PC-9 (cell line): ENCODE results near the gene ERN1. TPM values are rescaled to one million over a fixed set of nuclear protein-coding genes. Genes with fewer than 3 reads are reported as not detected.

Experiments used
- BruUV-seq: library from RNA; stranded (reverse); fragments of 400-500 nt; replicated peaks from 2 replicates; lab custom pipeline; 2021; lab: Mats Ljungman, UMichigan
- CTCF ChIA-PET: fragments of 300-600 bp; sonication (Branson Sonifier 250); formaldehyde crosslinking; loops from one replicate; lab custom pipeline; 2022; ENCODE audit warnings: antibody characterized with exemption; lab: Charles Lee
- POLR2A ChIA-PET: fragments of 300-600 bp; sonication (Branson Sonifier 250); formaldehyde crosslinking; loops from one replicate; lab custom pipeline; 2022; ENCODE audit warnings: antibody characterized with exemption; ENCODE audit not compliant: unreplicated experiment; lab: Charles Lee
- DNase-seq, 2 experiments: peaks; one replicate each; pipeline versions ENCODE4 v3.0.0 to v3.0.0-alpha.2; 2015 to 2022; ENCODE audit warnings: mixed read lengths in 1 of 2
- H2AFZ ChIP-seq: fragments of 200-600 bp; sonication (generic); 2 replicates; pipeline ENCODE4 v1.8.1; 2017; ENCODE audit warnings: antibody characterized with exemption
- H3F3A ChIP-seq: fragments of 200-600 bp; sonication (generic); 2 replicates; pipeline ENCODE4 v1.8.1; 2017; ENCODE audit warnings: antibody characterized with exemption, mild to moderate bottlenecking, low read depth; ENCODE audit not compliant: insufficient read depth
- H3K27ac ChIP-seq: fragments of 200-600 bp; sonication (generic); 2 replicates; pipeline ENCODE4 v1.6.1; 2016; ENCODE audit warnings: mixed run types
- H3K27me3 ChIP-seq: fragments of 200-600 bp; sonication (generic); 2 replicates; pipeline ENCODE4 v1.6.1; 2016; ENCODE audit warnings: low read depth, mixed run types; ENCODE audit not compliant: insufficient read depth
- H3K36me3 ChIP-seq: fragments of 200-600 bp; sonication (generic); 2 replicates; pipeline ENCODE4 v1.6.1; 2016; ENCODE audit warnings: low read depth, mixed run types
- H3K4me1 ChIP-seq: fragments of 200-600 bp; sonication (generic); replicated peaks from 2 replicates; pipeline ENCODE4 v1.6.1; 2016; ENCODE audit warnings: mixed run types; ENCODE audit not compliant: insufficient read depth
- H3K4me2 ChIP-seq: fragments of 200-600 bp; sonication (generic); 2 replicates; pipeline ENCODE4 v1.6.1; 2017; ENCODE audit warnings: mixed run types
- H3K4me3 ChIP-seq: fragments of 200-600 bp; sonication (generic); 2 replicates; pipeline ENCODE4 v1.6.1; 2016; ENCODE audit warnings: mixed run types
- H3K79me2 ChIP-seq: fragments of 200-600 bp; sonication (generic); 2 replicates; pipeline ENCODE4 v1.6.1; 2017; ENCODE audit warnings: low read depth, mixed run types
- H3K9me2 ChIP-seq: fragments of 200-600 bp; sonication (generic); 2 replicates; pipeline ENCODE4 v1.8.1; 2017; ENCODE audit warnings: mild to moderate bottlenecking; ENCODE audit not compliant: insufficient read depth
- H3K9me3 ChIP-seq: fragments of 200-600 bp; sonication (generic); 2 replicates; pipeline ENCODE4 v1.8.1; 2016; ENCODE audit warnings: low read depth; ENCODE audit not compliant: insufficient read depth
- H4K20me1 ChIP-seq: fragments of 200-600 bp; sonication (generic); 2 replicates; pipeline ENCODE4 v1.8.1; 2017; ENCODE audit not compliant: insufficient read depth
- EZH2 ChIP-seq: fragments of 200-600 bp; sonication (generic); IDR thresholded peaks from 2 replicates; pipeline ENCODE4 v1.8.0; 2017; ENCODE audit warnings: antibody characterized with exemption, low read depth
- intact Hi-C: fragments of 100-400 bp; cut with micrococcal nuclease; formaldehyde crosslinking; loops from one replicate; pipeline ENCODE4 v1.10.0; 2022; ENCODE audit not compliant: unreplicated experiment
- total RNA-seq: library from RNA; stranded (reverse); gene quantifications from 2 replicates; pipeline ENCODE4 v1.2.3, GENCODE V29; 2021
- TF ChIP-seq, protein P1 (sequence below): fragments of 200-600 bp; sonication (generic); conservative IDR thresholded peaks from 2 replicates; pipeline ENCODE4 v1.6.1; 2017; ENCODE audit warnings: mixed run types, antibody characterized with exemption, mild to moderate bottlenecking, moderate library complexity

The ERN1 gene
- total RNA-seq, 1 experiment from 2014 or later, result 9.2 TPM

DNA sequence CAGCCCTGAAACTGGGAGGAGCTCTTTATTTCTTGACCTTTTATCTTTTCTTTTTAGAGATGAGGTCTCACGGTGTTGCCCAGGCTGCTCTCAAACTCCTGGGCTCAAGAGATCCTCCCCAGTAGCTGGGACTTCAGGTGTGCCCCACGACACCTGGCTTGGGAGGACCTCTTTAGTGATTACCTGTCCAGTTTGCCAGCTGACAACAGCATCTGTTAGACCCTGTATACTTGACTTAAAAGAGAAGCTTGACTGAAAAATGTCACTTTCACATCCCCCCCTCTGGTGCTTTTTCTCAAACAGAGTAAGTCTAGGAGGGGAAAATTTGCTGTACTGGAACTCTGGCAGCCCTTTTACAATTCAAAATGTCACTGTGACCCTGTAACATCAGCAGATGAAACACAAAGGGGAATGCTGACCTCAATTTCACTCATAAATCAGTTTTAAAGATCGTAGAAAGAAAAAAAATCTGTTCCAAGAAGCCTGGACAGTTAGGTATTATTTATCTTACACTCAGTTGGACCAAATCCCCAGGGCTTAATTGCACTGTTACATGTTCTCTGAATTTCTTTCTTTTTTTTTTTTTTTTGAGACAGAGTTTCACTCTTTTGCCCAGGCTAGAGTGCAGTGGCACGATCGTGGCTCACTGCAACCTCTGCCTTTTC, 1.8 kb upstream of the ERN1 start:
- intact Hi-C loops, result loop anchor here (5.0 kb wide), 1 partner anchor 49 kb away; no protein-coding TSS in a partner anchor
- Histone ChIP-seq H3K9me3 (no peaks in the 10 kb centered on the region), H3K4me3 (no peak overlapping the region), H3K36me3 (no peaks in the 10 kb centered on the region), H4K20me1 (peaks cover 9% of the 10 kb centered on the region; the same call in 1 of the 2 replicates), H3K4me1 (peaks cover 21% of the 10 kb centered on the region), H3K27ac (no peak overlapping the region), H3K79me2 (peaks cover 28% of the 10 kb centered on the region), H3K9me2 (no peaks in the 10 kb centered on the region), H3K4me2 (no peak overlapping the region), H3K27me3 (no peaks in the 10 kb centered on the region), H3F3A (peaks cover 15% of the 10 kb centered on the region; the same call in 1 of the 2 replicates), H2AFZ (no peak overlapping the region)
- TF ChIP-seq, protein P1, sequence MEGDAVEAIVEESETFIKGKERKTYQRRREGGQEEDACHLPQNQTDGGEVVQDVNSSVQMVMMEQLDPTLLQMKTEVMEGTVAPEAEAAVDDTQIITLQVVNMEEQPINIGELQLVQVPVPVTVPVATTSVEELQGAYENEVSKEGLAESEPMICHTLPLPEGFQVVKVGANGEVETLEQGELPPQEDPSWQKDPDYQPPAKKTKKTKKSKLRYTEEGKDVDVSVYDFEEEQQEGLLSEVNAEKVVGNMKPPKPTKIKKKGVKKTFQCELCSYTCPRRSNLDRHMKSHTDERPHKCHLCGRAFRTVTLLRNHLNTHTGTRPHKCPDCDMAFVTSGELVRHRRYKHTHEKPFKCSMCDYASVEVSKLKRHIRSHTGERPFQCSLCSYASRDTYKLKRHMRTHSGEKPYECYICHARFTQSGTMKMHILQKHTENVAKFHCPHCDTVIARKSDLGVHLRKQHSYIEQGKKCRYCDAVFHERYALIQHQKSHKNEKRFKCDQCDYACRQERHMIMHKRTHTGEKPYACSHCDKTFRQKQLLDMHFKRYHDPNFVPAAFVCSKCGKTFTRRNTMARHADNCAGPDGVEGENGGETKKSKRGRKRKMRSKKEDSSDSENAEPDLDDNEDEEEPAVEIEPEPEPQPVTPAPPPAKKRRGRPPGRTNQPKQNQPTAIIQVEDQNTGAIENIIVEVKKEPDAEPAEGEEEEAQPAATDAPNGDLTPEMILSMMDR, result no peak
- no peak for TF ChIP-seq EZH2
- BruUV-seq, result no TSS peak
- ChIA-PET POLR2A (interaction anchor here (0.6 kb wide), 1 partner anchor 150 kb away, joined by 4 read pairs; no protein-coding TSS in a partner anchor), CTCF (no interaction called here)
- DNase-seq, result no peak

DNA sequence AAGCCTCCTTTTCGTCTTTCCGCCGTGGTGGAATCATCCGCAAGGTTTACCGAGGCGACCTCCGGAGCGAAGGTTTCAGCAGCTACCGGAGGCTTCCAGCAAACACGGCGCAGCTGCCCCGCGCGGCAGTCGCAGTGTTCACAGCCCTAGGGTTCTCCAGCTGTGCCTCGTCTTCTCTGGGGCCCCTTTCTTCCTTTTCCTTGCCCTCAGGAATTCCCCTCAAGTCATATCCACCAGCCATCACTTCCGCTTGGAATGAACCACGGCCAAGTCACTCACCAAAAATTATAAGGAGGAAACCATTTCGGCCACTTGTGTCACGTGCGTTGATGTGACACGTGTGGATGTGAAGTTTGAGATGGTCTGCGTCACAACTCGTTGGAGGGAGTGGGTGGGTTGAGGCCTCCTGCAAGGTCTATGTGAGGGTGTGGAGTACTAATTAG, 636 bp upstream of the ERN1 start:
- DNase-seq, result no peak
- H3K27ac ChIP-seq, result no peak overlapping the region
- TF ChIP-seq, protein P1, result no peak
- no peak for TF ChIP-seq EZH2

DNA sequence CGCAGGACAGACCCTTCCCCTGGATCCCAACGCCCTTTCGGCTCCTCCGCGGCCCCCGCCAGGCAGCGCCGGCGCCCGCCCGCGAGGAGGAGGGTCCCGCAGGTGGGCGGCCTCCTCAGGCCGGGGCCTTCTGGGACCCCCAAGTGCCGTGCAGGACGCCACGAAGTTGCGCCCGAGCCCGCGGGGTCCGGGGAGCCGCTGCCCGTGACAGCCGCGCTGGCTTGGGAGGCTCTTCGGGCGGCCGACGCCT, 504 bp downstream of the ERN1 start:
- POLR2A ChIA-PET, result interaction anchor here (0.7 kb wide), 2 partner anchors 15 to 271 kb away, joined by 3 to 6 read pairs; no protein-coding TSS in a partner anchor
- no peaks in the 10 kb centered on the region for H3K27me3 ChIP-seq
- no peaks in the 10 kb centered on the region for H3K9me2 ChIP-seq
- no peaks in the 10 kb centered on the region for H3K9me3 ChIP-seq
- BruUV-seq, result no TSS peak
- CTCF ChIA-PET, result no interaction called here
- H3K36me3 ChIP-seq, result peaks cover 6% of the 10 kb centered on the region; the same call in 1 of the 2 replicates
- DNase-seq, result no peak
- H3F3A ChIP-seq, result peaks cover 15% of the 10 kb centered on the region; the same call in 1 of the 2 replicates
- H3K27ac ChIP-seq, result peak overlapping the region; percentile 72
- H4K20me1 ChIP-seq, result peaks cover 9% of the 10 kb centered on the region; the same call in 1 of the 2 replicates
- H3K4me3 ChIP-seq, result peak overlapping the region; percentile 99
- peaks cover 29% of the 10 kb centered on the region for H3K4me1 ChIP-seq
- peak overlapping the region; percentile 74 for H2AFZ ChIP-seq
- TF ChIP-seq EZH2, result no peak
- TF ChIP-seq, protein P1, result no peak
- peaks cover 51% of the 10 kb centered on the region for H3K79me2 ChIP-seq
- H3K4me2 ChIP-seq, result peak overlapping the region; percentile 92
- intact Hi-C loops, result no loop called here

More for the DNA sequence above, 636 bp upstream of the ERN1 start:
- no TSS peak for BruUV-seq
- Histone ChIP-seq H3K9me3 (no peaks in the 10 kb centered on the region), H3F3A (peaks cover 15% of the 10 kb centered on the region; the same call in 1 of the 2 replicates), H3K36me3 (no peaks in the 10 kb centered on the region), H2AFZ (no peak overlapping the region), H3K4me3 (peak overlapping the region; percentile 30; the same call in 1 of the 2 replicates), H3K79me2 (peaks cover 40% of the 10 kb centered on the region), H3K27me3 (no peaks in the 10 kb centered on the region), H4K20me1 (peaks cover 9% of the 10 kb centered on the region; the same call in 1 of the 2 replicates), H3K9me2 (no peaks in the 10 kb centered on the region), H3K4me1 (peaks cover 29% of the 10 kb centered on the region), H3K4me2 (peak overlapping the region; percentile 68)
- ChIA-PET CTCF (no interaction called here), POLR2A (no interaction called here)
- intact Hi-C loops, result loop anchor here (5.0 kb wide), 1 partner anchor 48 kb away; no protein-coding TSS in a partner anchor
